GM19238 (cell line): Measurements from ENCODE around the gene PITX1.

Experiments used
- DNase-seq: peaks from one replicate; pipeline ENCODE4 v3.0.0; 2011; ENCODE audit warnings: low spot score; ENCODE audit not compliant: insufficient read length

The PITX1 gene

GRCh38 chr5:135030123-135030955 is 3.7 kb downstream of the PITX1 start:
- DNase-seq, result no peak

GRCh38 chr5:135029477-135030122 is 4.4 kb downstream of the PITX1 start:
- no peak for DNase-seq

DNA sequence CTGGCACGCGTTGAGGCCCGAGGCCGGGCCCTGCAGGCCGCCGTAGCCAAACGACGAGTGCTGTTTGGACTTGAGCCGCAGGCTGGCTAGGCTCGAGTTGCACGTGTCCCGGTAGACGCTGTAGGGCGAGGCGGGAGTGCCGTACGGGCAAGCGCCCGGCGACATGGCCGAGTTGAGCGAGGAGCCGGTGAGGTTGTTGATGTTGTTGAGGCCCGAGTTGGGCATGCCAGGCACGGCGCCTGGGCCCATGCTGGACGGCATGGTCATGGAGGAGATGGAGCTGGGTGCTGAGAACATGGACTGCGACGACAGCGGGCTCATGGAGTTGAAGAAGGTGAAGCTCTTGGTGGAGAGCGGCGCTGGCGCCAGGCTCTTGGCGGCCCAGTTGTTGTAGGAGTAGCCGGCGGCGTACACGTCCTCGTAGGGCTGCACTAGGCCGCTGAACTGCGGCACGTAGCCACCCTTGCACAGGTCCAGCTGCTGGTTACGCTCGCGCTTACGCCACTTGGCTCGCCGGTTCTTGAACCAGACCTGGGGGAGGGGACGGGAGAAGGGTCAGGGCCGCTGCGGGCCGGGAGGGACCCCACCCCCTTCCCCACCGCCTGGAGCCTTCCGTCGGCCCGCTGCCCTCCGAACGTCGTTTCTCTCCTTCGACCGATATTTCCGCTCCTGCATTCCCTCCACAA is 5.1 kb downstream of the PITX1 start:
- DNase-seq, result no peak

DNA sequence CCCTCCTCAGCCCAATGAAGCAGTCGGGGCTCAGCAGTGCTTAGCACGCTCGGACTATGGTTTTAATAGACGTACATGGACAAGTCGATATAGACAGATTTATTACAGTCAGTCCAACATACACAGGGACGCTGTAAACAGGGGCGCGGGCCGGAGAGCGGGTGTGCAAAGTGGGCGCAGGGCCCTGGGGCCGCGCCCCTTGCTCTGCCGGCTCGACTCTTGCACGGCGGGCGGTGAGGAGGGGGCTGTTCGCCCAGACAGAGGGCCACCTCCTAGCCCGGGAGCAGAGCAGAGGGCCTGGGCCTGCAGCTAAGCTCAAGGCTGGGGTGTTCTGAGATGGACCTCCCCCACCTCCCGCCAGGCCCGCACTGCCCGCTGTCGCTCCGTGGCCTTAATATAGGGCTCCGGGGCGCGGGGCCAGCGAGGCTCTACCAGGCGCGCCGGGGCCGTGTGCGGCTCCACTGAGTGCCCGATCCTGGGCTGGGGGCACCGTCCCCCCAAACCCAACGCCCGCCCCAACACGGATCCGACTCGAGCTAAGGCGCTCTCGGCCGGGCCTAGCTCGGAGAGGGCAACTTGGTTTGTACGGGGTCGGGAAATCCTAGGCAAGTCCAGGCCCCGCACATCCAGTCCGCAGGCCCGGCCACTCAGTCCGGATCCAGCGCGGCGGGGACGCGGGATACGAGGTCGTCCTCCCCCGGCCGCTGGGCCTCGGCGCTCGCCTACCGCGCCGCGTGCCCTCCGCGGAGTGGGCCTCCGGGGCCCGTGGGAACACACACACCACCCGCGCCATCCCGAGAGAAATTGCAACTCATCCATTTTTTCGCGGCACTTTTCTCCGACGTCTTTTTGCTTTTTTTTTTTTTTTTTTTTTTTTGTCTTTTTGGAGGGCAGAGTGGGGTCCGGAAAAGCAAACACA is 6.1 kb downstream of the PITX1 start:
- DNase-seq, result no peak

GRCh38 chr5:135027266-135027696 is 6.7 kb downstream of the PITX1 start:
- no peak for DNase-seq

GRCh38 chr5:135026645-135027265 is 7.3 kb downstream of the PITX1 start:
- no peak for DNase-seq

- DNase-seq, result no peak
Measured at GRCh38 chr5:135025730-135026644, 8.0 kb downstream of the PITX1 start.

GRCh38 chr5:135024956-135025729 is 8.9 kb downstream of the PITX1 start:
- no peak for DNase-seq

GRCh38 chr5:135020111-135020895 is 13.7 kb downstream of the PITX1 start:
- no peak for DNase-seq

- no peak for DNase-seq
Measured at GRCh38 chr5:135019314-135019713, 14.7 kb downstream of the PITX1 start.

GRCh38 chr5:135018457-135018856 is 15.6 kb downstream of the PITX1 start:
- no peak for DNase-seq

GRCh38 chr5:135016861-135017290 is 17.2 kb downstream of the PITX1 start:
- no peak for DNase-seq

GRCh38 chr5:135015942-135016341 is 18.1 kb downstream of the PITX1 start:
- no peak for DNase-seq

DNA sequence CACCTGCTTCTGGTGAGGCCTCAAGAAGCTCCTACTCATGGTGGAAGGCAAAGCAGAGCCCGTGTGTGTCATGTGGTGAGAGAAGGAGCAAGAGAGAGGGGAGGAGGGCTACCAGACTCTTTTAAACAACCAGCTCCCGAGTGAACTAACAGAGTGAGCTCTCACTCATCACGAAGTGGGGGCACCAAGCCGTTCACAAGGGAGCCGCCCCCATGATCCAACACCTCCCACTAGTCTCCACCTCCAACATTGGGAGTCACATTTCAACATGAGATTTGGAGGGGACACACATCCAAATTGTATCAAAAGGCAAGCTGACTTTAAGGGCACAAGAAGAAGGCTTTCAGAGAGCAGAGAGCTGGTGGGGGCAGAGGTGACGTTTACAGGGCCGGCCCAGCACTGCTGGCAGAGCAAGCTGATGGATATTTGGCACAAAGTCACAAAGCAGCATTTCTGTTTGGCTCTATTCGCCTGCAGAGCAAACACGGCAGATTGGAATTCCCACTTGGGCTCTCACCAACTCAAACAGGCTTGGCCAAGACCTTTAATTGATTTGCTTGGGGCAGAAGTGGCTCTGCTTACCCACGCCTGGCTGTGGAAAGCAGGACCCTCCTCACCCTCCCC is 20.0 kb downstream of the PITX1 start:
- DNase-seq, result no peak

DNA sequence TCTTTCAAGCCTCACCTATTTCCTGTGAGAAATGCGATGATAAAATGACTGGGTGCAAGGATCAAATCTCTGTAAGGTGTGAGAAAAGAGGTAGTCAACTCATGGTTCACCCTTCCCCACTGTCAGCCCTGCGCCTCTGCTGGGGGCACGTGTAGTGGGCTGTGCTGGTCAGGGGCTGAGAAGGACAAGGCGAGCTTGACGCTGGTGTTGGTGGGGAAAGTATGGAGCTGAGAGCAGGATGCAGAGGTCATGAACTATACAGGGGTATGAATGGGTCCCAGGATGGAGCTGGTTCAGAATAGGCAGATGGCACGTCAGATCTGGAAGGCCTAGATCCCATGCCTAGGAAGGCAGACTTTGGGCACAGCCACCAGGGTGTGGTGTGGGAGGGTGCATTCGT is 20.6 kb downstream of the PITX1 start:
- no peak for DNase-seq

DNA sequence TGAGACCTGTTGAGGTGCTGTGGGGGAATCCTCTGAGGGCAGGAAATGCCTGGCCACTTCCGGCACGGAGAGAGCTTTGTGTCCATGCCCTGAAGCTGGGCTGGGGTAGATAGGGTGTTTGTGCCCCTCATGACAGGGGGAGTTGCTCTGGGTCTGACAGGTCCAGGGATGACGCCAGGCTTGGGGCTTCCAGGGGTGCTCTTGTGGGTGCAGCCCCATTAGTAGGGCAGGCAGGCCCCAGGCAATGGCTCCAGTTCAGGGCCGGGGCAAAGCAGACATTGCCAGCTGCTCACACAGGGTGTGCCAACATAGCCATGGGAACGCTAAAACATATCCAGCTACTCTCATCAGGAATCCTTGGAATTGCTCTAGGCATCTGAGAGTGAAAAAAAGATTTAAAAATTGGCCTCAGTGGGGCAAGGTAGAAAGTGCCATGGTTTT is 21.1 kb downstream of the PITX1 start:
- DNase-seq, result no peak

- no peak for DNase-seq
Measured at GRCh38 chr5:135012033-135012588, 21.9 kb downstream of the PITX1 start.
